Mesenchymal stem cell (in vitro differentiated cells and primary cell): ENCODE results near the gene NT5DC1.

Experiments
- DNase-seq: peaks from one replicate; pipeline ENCODE4 v3.0.0-alpha.2; 2013
- H2AFZ ChIP-seq: one replicate; pipeline ENCODE4 v1.6.1; 2013; ENCODE audit warnings: low read depth, mild to moderate bottlenecking, control low read depth, inconsistent platforms, low read length, moderate library complexity
- H2AK5ac ChIP-seq: 2 replicates; pipeline ENCODE4 v1.6.1; 2013; ENCODE audit warnings: low read length, moderate library complexity, mild to moderate bottlenecking, inconsistent platforms; ENCODE audit not compliant: severe bottlenecking
- H2BK120ac ChIP-seq: one replicate; pipeline ENCODE4 v1.6.1; 2013; ENCODE audit warnings: low read depth, mild to moderate bottlenecking, inconsistent platforms, low read length, moderate library complexity
- H2BK12ac ChIP-seq, 2 experiments: one replicate each; pipeline ENCODE4 v1.6.1; 2013; ENCODE audit warnings: inconsistent platforms in 2 of 2, low read length in 2 of 2, mild to moderate bottlenecking in 2 of 2, moderate library complexity in 2 of 2, control low read depth in 1 of 2
- H2BK15ac ChIP-seq: one replicate; pipeline ENCODE4 v1.6.1; 2013; ENCODE audit warnings: mild to moderate bottlenecking, low read depth, inconsistent platforms; ENCODE audit not compliant: poor library complexity, severe bottlenecking
- H2BK5ac ChIP-seq: 2 replicates; pipeline ENCODE4 v1.6.1; 2013; ENCODE audit warnings: low read depth, mild to moderate bottlenecking, low read length, control low read depth, inconsistent platforms; ENCODE audit not compliant: poor library complexity, severe bottlenecking
- H3K14ac ChIP-seq, 2 experiments: one replicate each; pipeline ENCODE4 v1.6.1; 2013; ENCODE audit warnings: inconsistent platforms in 2 of 2, low read length in 2 of 2, control low read depth in 1 of 2, mild to moderate bottlenecking in 1 of 2, moderate library complexity in 1 of 2
- H3K18ac ChIP-seq, 2 experiments: one replicate each; pipeline ENCODE4 v1.6.1; 2013; ENCODE audit warnings: inconsistent platforms in 2 of 2, low read length in 2 of 2, control low read depth in 1 of 2, low read depth in 1 of 2, mild to moderate bottlenecking in 1 of 2
- H3K23ac ChIP-seq, 2 experiments: one replicate each; pipeline ENCODE4 v1.6.1; 2013; ENCODE audit warnings: inconsistent platforms in 2 of 2, low read length in 2 of 2, mild to moderate bottlenecking in 2 of 2, moderate library complexity in 2 of 2, control low read depth in 1 of 2
- H3K27ac ChIP-seq: 2 replicates; pipeline ENCODE4 v1.5.1; 2013; ENCODE audit warnings: mild to moderate bottlenecking, moderate library complexity, low read length, control low read depth, inconsistent platforms; ENCODE audit not compliant: poor library complexity, severe bottlenecking
- H3K27me3 ChIP-seq, 2 experiments: 2 replicates each; pipeline versions ENCODE4 v1.6.1 to v1.7.0; 2013; ENCODE audit warnings: low read length in 2 of 2, mild to moderate bottlenecking in 2 of 2, moderate library complexity in 2 of 2, control low read depth in 1 of 2, inconsistent platforms in 1 of 2; ENCODE audit not compliant: control insufficient read depth in 1 of 2, insufficient read depth in 1 of 2
- H3K36me3 ChIP-seq, 2 experiments: 2 replicates each; pipeline versions ENCODE4 v1.6.1 to v1.7.0; 2013; ENCODE audit warnings: low read length in 2 of 2, control low read depth in 1 of 2, inconsistent platforms in 1 of 2, low read depth in 1 of 2, mild to moderate bottlenecking in 1 of 2; ENCODE audit not compliant: insufficient read depth in 2 of 2, control insufficient read depth in 1 of 2
- H3K4ac ChIP-seq, 2 experiments: one replicate each; pipeline ENCODE4 v1.6.1; 2013; ENCODE audit warnings: inconsistent platforms in 2 of 2, low read length in 2 of 2, mild to moderate bottlenecking in 2 of 2, moderate library complexity in 2 of 2, control low read depth in 1 of 2, low read depth in 1 of 2
- H3K4me1 ChIP-seq: 2 replicates; pipeline ENCODE4 v1.6.1; 2013; ENCODE audit warnings: low read depth, low read length, control low read depth; ENCODE audit not compliant: control insufficient read depth, insufficient read depth
- H3K4me2 ChIP-seq: 2 replicates; pipeline ENCODE4 v1.6.1; 2013; ENCODE audit warnings: low read length, mild to moderate bottlenecking, inconsistent platforms; ENCODE audit not compliant: poor library complexity, severe bottlenecking
- H3K4me3 ChIP-seq, 2 experiments: 2 replicates each; pipeline versions ENCODE4 v1.5.1 to v1.7.0; 2013; ENCODE audit warnings: low read length in 2 of 2, mild to moderate bottlenecking in 2 of 2, control low read depth in 1 of 2, low read depth in 1 of 2; ENCODE audit not compliant: insufficient read depth in 1 of 2
- H3K79me1 ChIP-seq: replicated peaks from 2 replicates; pipeline ENCODE4 v1.6.1; 2013; ENCODE audit warnings: mild to moderate bottlenecking, control low read depth, low read length, inconsistent platforms; ENCODE audit not compliant: poor library complexity, severe bottlenecking
- H3K9ac ChIP-seq: 2 replicates; pipeline ENCODE4 v1.7.0; 2013; ENCODE audit warnings: mild to moderate bottlenecking, low read length, moderate library complexity
- H3K9me3 ChIP-seq: 2 replicates; pipeline ENCODE4 v1.7.0; 2013; ENCODE audit warnings: mild to moderate bottlenecking, low read length; ENCODE audit not compliant: control insufficient read depth
- H4K8ac ChIP-seq: one replicate; pipeline ENCODE4 v1.6.1; 2013; ENCODE audit warnings: inconsistent platforms, mild to moderate bottlenecking, low read length, moderate library complexity
- H4K91ac ChIP-seq: one replicate; pipeline ENCODE4 v1.6.1; 2013; ENCODE audit warnings: mild to moderate bottlenecking, low read length, inconsistent platforms
- WGBS: methylation state at CpG from one replicate; pipeline ENCODE4 v1.1.7; 2013; ENCODE audit warnings: mixed read lengths; 5-methylcytosine and 5-hydroxymethylcytosine counted together

Gene NT5DC1

DNA sequence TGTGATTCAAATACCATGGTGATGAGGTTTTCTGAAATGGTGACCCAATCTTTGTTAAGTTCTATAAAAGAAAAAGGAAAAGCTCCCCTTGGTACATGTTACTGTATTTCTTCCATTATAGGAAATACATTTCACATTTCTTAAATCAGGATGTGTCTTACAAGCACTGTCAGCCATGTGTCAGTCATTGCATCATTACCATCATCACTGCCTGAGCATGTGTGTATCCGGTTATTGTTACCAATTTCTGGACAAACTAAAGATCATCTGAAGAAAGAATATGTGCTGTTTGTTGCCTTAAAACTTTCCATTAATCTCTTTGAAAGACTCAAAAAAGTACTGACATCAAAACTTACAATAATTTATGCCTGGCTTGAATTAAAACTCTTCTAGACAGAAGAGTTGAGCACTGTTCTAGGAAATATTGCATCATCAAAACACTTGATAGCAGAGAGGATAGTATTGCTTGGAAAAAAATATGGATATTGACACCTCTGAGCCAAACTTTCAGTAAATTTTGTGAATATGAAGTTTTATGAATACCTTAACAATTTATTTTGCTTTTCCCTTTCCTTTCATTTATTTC is 186.2 kb downstream of the NT5DC1 start:
- Histone ChIP-seq H3K4ac (no peak overlapping the region), H3K4me3 (no peak overlapping the region), H3K79me1 (peaks cover 5% of the 10 kb centered on the region), H2BK5ac (no peak overlapping the region), H3K9ac (no peak overlapping the region), H2BK15ac (no peak overlapping the region), H2AK5ac (no peak overlapping the region), H3K36me3 (no peaks in the 10 kb centered on the region), H2BK12ac (no peak overlapping the region), H2AFZ (no peak overlapping the region), H3K14ac (no peak overlapping the region), H3K4me1 (no peaks in the 10 kb centered on the region), H3K27me3 (no peaks in the 10 kb centered on the region), H2BK120ac (no peak overlapping the region), H4K91ac (no peak overlapping the region), H3K18ac (no peak overlapping the region), H3K23ac (no peak overlapping the region), H3K9me3 (no peaks in the 10 kb centered on the region), H3K27ac (no peak overlapping the region), H3K4me2 (no peak overlapping the region), H4K8ac (no peak overlapping the region)
- no peak for DNase-seq
- no CpG with 5 or more reads among the region's 1 CpG for WGBS

DNA sequence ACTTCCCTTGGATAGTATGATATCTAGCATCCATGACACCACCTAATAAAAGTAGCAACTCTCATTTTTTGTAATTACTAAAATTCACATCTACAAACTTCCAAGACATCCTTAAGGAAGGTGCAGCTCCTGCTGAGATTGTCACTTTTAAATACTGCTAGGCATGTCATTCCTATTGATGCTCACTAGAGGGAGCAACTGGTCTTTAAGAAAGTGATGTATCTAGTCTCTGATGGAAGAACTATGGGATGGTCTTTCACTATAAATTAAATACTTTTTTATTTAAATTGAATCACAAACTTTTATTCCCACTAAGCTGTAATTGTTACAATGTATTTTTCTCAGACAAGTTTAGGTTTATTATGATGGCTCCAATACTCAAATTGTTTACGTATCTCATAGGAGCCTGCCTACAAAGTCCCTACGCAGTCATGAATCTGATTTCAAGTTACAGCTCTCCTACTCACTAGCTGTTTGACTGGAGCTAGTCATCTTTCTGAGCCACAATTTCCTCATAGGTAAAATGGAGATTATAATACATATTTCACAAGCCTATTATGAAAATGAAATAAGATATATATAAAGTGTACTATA is 187.1 kb downstream of the NT5DC1 start:
- H4K8ac ChIP-seq, result no peak overlapping the region
- no peak overlapping the region for H3K18ac ChIP-seq
- peaks cover 5% of the 10 kb centered on the region for H3K79me1 ChIP-seq
- no peak overlapping the region for H2BK15ac ChIP-seq
- no peak overlapping the region for H3K27ac ChIP-seq
- H3K9ac ChIP-seq, result no peak overlapping the region
- H3K4ac ChIP-seq, result no peak overlapping the region
- no peak overlapping the region for H3K4me3 ChIP-seq
- no peak overlapping the region for H2BK120ac ChIP-seq
- no peaks in the 10 kb centered on the region for H3K36me3 ChIP-seq
- H3K14ac ChIP-seq, result no peak overlapping the region
- H4K91ac ChIP-seq, result no peak overlapping the region
- no peak overlapping the region for H3K4me2 ChIP-seq
- H3K4me1 ChIP-seq, result no peaks in the 10 kb centered on the region
- no peak overlapping the region for H2BK12ac ChIP-seq
- DNase-seq, result peak; percentile 70
- no CpG with 5 or more reads among the region's 2 CpGs for WGBS
- no peak overlapping the region for H2BK5ac ChIP-seq
- no peaks in the 10 kb centered on the region for H3K27me3 ChIP-seq
- H2AFZ ChIP-seq, result no peak overlapping the region
- H3K9me3 ChIP-seq, result no peaks in the 10 kb centered on the region
- H3K23ac ChIP-seq, result no peak overlapping the region
- no peak overlapping the region for H2AK5ac ChIP-seq

DNA sequence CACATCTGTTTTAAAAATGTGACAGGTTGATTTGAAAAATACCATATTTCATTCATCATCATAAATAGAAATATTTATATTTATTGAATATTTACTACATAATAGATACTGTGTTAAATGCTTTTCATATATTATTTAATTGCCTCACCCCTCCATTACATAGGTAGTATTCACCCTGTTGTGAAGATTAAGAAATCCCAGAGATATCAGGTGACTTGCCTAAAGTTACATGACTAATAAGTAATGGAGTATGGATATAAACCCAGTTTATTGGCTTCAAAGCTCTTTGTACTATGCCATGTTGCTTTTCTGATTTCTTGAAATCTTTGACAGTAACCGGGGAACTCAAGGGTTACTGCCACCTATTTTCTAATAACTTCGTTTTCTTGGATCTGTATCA is 189.2 kb downstream of the NT5DC1 start:
- Histone ChIP-seq H3K79me1 (peaks cover 5% of the 10 kb centered on the region), H2AFZ (no peak overlapping the region), H3K14ac (no peak overlapping the region), H3K9ac (no peak overlapping the region), H4K91ac (no peak overlapping the region), H2BK5ac (no peak overlapping the region), H2BK120ac (no peak overlapping the region), H3K23ac (no peak overlapping the region), H3K4me1 (no peaks in the 10 kb centered on the region), H3K4ac (no peak overlapping the region), H3K9me3 (no peaks in the 10 kb centered on the region), H3K4me2 (no peak overlapping the region), H3K4me3 (no peak overlapping the region), H2AK5ac (no peak overlapping the region), H2BK15ac (no peak overlapping the region), H3K27ac (no peak overlapping the region), H4K8ac (no peak overlapping the region), H3K27me3 (no peaks in the 10 kb centered on the region), H3K18ac (no peak overlapping the region), H3K36me3 (no peaks in the 10 kb centered on the region), H2BK12ac (no peak overlapping the region)
- no peak for DNase-seq
- 83% methylated on average over 2 of the region's 2 CpGs for WGBS

DNA sequence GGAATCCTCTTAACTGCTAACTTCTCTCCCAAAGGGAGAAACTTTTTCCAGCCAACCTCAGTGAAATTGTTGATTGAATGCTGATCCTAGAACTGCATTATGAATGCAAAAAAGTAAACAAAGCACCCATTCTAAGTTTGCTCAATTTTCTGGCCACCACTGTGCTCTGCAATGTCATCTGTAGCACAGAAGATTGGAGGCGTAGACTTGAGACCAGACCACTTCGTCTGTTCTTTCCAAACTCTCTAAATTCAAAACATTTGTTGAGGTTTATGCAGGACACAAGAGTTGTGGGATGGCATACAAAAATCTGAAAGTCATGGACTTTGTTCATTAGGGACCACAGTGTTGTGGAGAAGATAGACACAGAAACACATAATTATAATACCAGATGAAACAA is 190.1 kb downstream of the NT5DC1 start:
- Histone ChIP-seq H4K91ac (no peak overlapping the region), H2BK12ac (no peak overlapping the region), H3K79me1 (peaks cover 5% of the 10 kb centered on the region), H2AK5ac (no peak overlapping the region), H3K4me2 (no peak overlapping the region), H3K36me3 (no peaks in the 10 kb centered on the region), H2AFZ (no peak overlapping the region), H3K18ac (no peak overlapping the region), H3K27ac (no peak overlapping the region), H4K8ac (no peak overlapping the region), H3K4me3 (no peak overlapping the region), H2BK15ac (no peak overlapping the region), H3K9me3 (no peaks in the 10 kb centered on the region), H2BK120ac (no peak overlapping the region), H3K27me3 (no peaks in the 10 kb centered on the region), H3K4ac (no peak overlapping the region), H3K4me1 (no peaks in the 10 kb centered on the region), H3K23ac (no peak overlapping the region), H2BK5ac (no peak overlapping the region), H3K9ac (no peak overlapping the region), H3K14ac (no peak overlapping the region)
- WGBS, result no CpG with 5 or more reads among the region's 2 CpGs
- no peak for DNase-seq
